ENCODE measurements around the gene SPC24. TPM values are rescaled to one million over a fixed set of nuclear protein-coding genes. Genes with fewer than 3 reads are reported as not detected.

The SPC24 gene
- total and polyA plus RNA-seq, 2 donors (not counting 1 experiment from before 2014, with no cell fraction given): 0.12 to 0.15 TPM

- Histone ChIP-seq H3K27me3 (replicated peaks in 1 of 4; ENCODE audit: control extremely low read depth in 1 of 4, control insufficient read depth in 3 of 4, insufficient read depth in 4 of 4, low read length in 3 of 4) (peaks cover 0 to 26% (median 2%) of the 10 kb centered on the region in 4 experiments), H3K4me3 (ENCODE audit: control extremely low read depth in 1 of 5, extremely low read depth in 1 of 5, insufficient read depth in 1 of 5, low read depth in 2 of 5, low read length in 4 of 5) (no peak overlapping the region), H3K9ac (ENCODE audit: low read length) (no peak overlapping the region), H3K9me3 (ENCODE audit: control extremely low read depth in 1 of 3, control insufficient read depth in 2 of 3, insufficient read depth in 1 of 3, low read length in 2 of 3) (peaks cover 0 to 22% (median 2%) of the 10 kb centered on the region in 3 donors), H3K79me2 (ENCODE audit: control insufficient read depth, insufficient read depth, low read length) (no peaks in the 10 kb centered on the region), H3K4me1 (ENCODE audit: control insufficient read depth in 2 of 2, insufficient read depth in 2 of 2, low read length in 2 of 2) (peaks cover 6 to 17% of the 10 kb centered on the region in 2 donors), H3K36me3 (replicated peaks in 1 of 2; ENCODE audit: control extremely low read depth in 1 of 2, control insufficient read depth in 1 of 2, extremely low read depth in 1 of 2, insufficient read depth in 2 of 2, low read length in 1 of 2) (no peaks in the 10 kb centered on the region), H3K4me2 (replicated peaks; ENCODE audit: low read depth, low read length, poor library complexity, severe bottlenecking) (no peak overlapping the region), H2AFZ (ENCODE audit: insufficient read depth, low read depth, low read length, poor library complexity, severe bottlenecking) (no peak overlapping the region), H3K27ac (ENCODE audit: low read length in 2 of 2) (no peak overlapping the region), H4K20me1 (ENCODE audit: control insufficient read depth, insufficient read depth, low read length, poor library complexity, severe bottlenecking) (no peaks in the 10 kb centered on the region)
- Mint-ChIP-seq H3K9me3 (ENCODE audit: insufficient read depth) (no peaks in the 10 kb centered on the region), H3K27me3 (peaks cover 2% of the 10 kb centered on the region), H3K4me1 (peaks cover 9% of the 10 kb centered on the region), H3K27ac (no peak overlapping the region), H3K4me3 (no peak overlapping the region)
- intact Hi-C loops (cut with micrococcal nuclease): no loop called here
- CTCF ChIA-PET: interaction anchor here (2.0 kb wide), 1 partner anchor 13 kb away, joined by 7 read pairs; no protein-coding TSS in a partner anchor
- POLR2A ChIA-PET: no interaction called here
- TF ChIP-seq CTCF (IDR thresholded peaks at IDR 0.05) (no peak), EZH2 (IDR thresholded peaks at IDR 0.05; ENCODE audit: borderline replicate concordance, insufficient read depth, low read depth, low read length, poor library complexity, severe bottlenecking) (no peak)
- ATAC-seq (ENCODE audit: low read depth): no peak
- no peak for DNase-seq
- 73% methylated on average over 6 of the region's 8 CpGs for WGBS (ENCODE audit: insufficient coverage)
Measured at GRCh38 chr19:11190501-11190900, 34.9 kb upstream of the SPC24 start.

- ATAC-seq (ENCODE audit: low read depth) (no peak), DNase-seq (no peak)
- Histone ChIP-seq H3K4me1 (ENCODE audit: control insufficient read depth in 2 of 2, insufficient read depth in 2 of 2, low read length in 2 of 2) (peaks cover 2 to 8% of the 10 kb centered on the region in 2 donors), H3K79me2 (ENCODE audit: control insufficient read depth, insufficient read depth, low read length) (no peaks in the 10 kb centered on the region), H3K36me3 (replicated peaks in 1 of 2; ENCODE audit: control extremely low read depth in 1 of 2, control insufficient read depth in 1 of 2, extremely low read depth in 1 of 2, insufficient read depth in 2 of 2, low read length in 1 of 2) (no peaks in the 10 kb centered on the region), H3K27me3 (replicated peaks in 1 of 4; ENCODE audit: control extremely low read depth in 1 of 4, control insufficient read depth in 3 of 4, insufficient read depth in 4 of 4, low read length in 3 of 4) (peaks cover 0 to 14% (median 2%) of the 10 kb centered on the region in 4 experiments), H3K9ac (ENCODE audit: low read length) (no peak overlapping the region), H2AFZ (ENCODE audit: insufficient read depth, low read depth, low read length, poor library complexity, severe bottlenecking) (no peak overlapping the region), H3K27ac (ENCODE audit: low read length in 2 of 2) (no peak overlapping the region), H4K20me1 (ENCODE audit: control insufficient read depth, insufficient read depth, low read length, poor library complexity, severe bottlenecking) (no peaks in the 10 kb centered on the region), H3K4me3 (ENCODE audit: control extremely low read depth in 1 of 5, extremely low read depth in 1 of 5, insufficient read depth in 1 of 5, low read depth in 2 of 5, low read length in 4 of 5) (no peak overlapping the region), H3K4me2 (replicated peaks; ENCODE audit: low read depth, low read length, poor library complexity, severe bottlenecking) (no peak overlapping the region), H3K9me3 (ENCODE audit: control extremely low read depth in 1 of 3, control insufficient read depth in 2 of 3, insufficient read depth in 1 of 3, low read length in 2 of 3) (peaks cover 0 to 12% (median 2%) of the 10 kb centered on the region in 3 donors)
- Mint-ChIP-seq H3K4me1 (peaks cover 5% of the 10 kb centered on the region), H3K9me3 (ENCODE audit: insufficient read depth) (no peaks in the 10 kb centered on the region), H3K4me3 (no peak overlapping the region), H3K27ac (no peak overlapping the region), H3K27me3 (peaks cover 6% of the 10 kb centered on the region)
- WGBS (ENCODE audit: insufficient coverage): 94% methylated on average over 4 of the region's 9 CpGs
- intact Hi-C loops (cut with micrococcal nuclease): no loop called here
- ChIA-PET POLR2A (no interaction called here), CTCF (no interaction called here)
- TF ChIP-seq EZH2 (IDR thresholded peaks at IDR 0.05; ENCODE audit: borderline replicate concordance, insufficient read depth, low read depth, low read length, poor library complexity, severe bottlenecking): no peak
- TF ChIP-seq CTCF (IDR thresholded peaks at IDR 0.05): no peak
Measured at GRCh38 chr19:11187441-11187840, 31.9 kb upstream of the SPC24 start.

All from B cell (primary cell).